SK-N-SH (cell line): Measurements from ENCODE around the gene STK4.

Experiments
- REST ChIP-seq: IDR thresholded peaks from 2 replicates; pipeline ENCODE4 v1.6.1; 2012; ENCODE audit warnings: mild to moderate bottlenecking, low read depth, low read length, moderate library complexity
- USF2 ChIP-seq: fragments of 150-350 bp; IDR thresholded peaks from 2 replicates; pipeline ENCODE4 v1.6.1; 2017; ENCODE audit warnings: antibody characterized with exemption, low read length, low read depth, borderline replicate concordance
- TF ChIP-seq, protein P1 (sequence below): fragments of 200-600 bp; sonication (generic); IDR thresholded peaks from 2 replicates; pipeline ENCODE4 v1.6.1; 2017; ENCODE audit warnings: antibody characterized with exemption, mild to moderate bottlenecking, moderate library complexity

- TF ChIP-seq REST (no peak), USF2 (no peak)
- TF ChIP-seq, protein P1, sequence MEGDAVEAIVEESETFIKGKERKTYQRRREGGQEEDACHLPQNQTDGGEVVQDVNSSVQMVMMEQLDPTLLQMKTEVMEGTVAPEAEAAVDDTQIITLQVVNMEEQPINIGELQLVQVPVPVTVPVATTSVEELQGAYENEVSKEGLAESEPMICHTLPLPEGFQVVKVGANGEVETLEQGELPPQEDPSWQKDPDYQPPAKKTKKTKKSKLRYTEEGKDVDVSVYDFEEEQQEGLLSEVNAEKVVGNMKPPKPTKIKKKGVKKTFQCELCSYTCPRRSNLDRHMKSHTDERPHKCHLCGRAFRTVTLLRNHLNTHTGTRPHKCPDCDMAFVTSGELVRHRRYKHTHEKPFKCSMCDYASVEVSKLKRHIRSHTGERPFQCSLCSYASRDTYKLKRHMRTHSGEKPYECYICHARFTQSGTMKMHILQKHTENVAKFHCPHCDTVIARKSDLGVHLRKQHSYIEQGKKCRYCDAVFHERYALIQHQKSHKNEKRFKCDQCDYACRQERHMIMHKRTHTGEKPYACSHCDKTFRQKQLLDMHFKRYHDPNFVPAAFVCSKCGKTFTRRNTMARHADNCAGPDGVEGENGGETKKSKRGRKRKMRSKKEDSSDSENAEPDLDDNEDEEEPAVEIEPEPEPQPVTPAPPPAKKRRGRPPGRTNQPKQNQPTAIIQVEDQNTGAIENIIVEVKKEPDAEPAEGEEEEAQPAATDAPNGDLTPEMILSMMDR = no peak
These were observed 131.3 kb downstream of the STK4 start for GRCh38 chr20:45097485-45098102.
